GM21381 (cell line): ENCODE measurements around the gene RNF11.
"Not testable (repeated sequence)": the region's sequence is repeated elsewhere in the genome, so short reads cannot be mapped to it uniquely, and the experiment has no call there.

ENCODE experiments used
- ATAC-seq: cut with Tn5 transposase; IDR thresholded peaks from one replicate; pipeline ENCODE4 v1.9.1; 2021; ENCODE audit warnings: mild to moderate bottlenecking, moderate library complexity; ENCODE audit not compliant: unreplicated experiment

Gene RNF11

DNA sequence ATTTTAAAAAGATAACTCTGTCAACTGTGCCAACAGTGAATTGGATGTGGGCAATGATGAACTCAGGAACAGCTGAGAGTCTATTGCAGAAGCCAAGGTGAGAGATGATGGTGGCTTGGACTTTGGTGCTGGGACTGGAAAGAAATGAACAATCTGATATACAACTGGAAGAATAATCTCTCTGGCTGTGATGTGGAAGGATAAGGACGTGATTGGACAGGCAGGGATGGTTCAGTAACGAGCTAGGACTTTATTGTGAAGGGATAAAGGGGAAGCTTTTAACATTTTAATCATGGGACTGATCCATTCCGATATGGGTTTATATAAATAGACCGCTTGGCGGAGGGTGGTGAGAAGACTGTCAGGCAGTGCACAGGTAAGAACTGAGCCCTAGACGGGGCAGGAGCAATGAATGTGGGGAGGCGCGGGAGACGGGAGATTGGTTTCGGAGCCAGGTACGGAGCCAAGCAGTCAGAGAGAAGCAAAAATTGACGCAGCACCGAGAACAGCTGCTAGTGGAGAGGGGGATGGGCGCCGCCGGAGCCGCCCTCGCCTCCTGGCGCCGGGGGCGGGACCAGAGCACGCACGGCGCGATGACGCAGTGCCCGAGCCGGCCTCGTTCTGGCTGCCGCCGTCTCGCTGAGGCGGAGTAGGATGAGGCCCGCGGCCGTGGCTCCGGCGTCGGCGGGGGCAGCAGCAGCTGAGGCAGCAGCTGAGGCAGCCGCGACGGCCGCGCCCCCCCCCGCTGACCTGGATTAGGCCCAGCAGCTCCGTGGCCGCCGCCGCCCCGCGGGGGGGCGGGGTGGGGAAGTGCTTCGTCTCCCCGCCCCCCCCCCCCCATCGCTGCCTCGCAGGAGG is at the start of gene RNF11:
RNF11 (plus strand) TSS at position 601 of the 858 bp plus-strand sequence. CDS start 484 bp downstream, outside the sequence.
- peak; percentile 82 for ATAC-seq

DNA sequence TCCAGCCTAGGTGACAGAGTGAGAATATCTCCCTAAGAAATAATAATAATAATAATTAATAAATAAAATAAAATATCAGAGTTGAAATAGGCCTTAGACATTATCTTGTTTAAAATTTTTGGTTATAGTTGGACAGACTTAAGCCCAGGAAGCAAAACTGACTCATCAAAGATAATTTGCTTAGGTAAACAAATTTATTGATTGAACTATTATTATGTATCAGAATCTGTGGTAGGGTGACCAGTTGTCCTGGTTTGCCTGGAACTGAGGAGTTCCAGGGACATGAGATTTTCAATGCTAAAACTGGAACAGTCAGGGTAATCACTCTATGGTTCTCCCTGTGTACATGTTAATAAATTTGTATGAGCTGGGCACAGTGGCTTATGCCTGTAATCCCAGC is 47.8 kb upstream of the RNF11 start:
- no peak for ATAC-seq

DNA sequence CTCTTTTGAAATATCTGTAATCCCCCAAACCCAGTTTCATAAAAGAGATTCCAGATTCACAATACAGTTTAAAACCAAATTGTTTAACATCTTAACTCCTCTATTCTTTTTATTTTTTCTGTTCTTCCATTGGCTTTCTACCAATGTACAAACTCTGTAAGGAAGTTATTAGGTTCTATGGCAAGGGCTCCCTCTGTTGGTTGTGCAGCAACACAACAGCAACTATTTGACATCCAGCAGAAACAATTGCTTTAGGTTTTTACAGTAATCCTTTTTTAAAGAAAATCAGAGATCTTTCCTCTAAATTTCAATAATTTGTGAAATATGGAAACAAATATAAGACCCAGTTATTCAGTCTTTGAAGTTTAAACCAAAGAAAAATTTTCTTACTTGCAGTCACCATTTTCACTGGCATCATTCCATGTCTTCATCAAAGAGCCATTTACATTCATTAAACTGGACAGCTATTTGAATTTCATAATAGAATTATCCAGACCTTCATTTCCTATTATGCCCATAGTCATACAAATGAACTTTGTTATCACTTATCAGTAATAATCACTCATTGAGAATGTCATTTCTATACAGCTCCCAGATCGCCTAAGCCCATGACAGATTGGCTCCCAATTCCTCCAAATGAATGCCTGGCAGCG is 46.5 kb upstream of the RNF11 start:
- no peak for ATAC-seq

DNA sequence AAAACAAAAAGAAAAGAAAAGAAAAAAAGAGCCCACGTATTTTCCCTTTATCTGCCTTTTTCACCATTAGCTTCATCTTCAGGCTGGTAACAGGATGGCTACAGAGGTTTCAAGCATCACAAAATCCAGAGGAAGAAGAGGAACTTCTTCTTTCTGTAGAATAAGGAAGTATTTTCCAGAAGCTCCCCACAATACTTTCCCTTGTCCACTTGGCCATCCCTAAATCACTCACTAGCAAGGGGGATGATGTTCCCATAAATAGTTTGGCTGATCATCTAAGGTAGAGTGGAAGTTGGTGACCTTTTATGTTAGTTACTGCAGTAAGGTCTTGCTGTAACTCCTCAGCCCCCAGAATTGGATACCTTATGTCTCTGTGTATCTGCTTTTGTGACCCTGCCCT is 45.1 kb upstream of the RNF11 start:
- no peak for ATAC-seq

DNA sequence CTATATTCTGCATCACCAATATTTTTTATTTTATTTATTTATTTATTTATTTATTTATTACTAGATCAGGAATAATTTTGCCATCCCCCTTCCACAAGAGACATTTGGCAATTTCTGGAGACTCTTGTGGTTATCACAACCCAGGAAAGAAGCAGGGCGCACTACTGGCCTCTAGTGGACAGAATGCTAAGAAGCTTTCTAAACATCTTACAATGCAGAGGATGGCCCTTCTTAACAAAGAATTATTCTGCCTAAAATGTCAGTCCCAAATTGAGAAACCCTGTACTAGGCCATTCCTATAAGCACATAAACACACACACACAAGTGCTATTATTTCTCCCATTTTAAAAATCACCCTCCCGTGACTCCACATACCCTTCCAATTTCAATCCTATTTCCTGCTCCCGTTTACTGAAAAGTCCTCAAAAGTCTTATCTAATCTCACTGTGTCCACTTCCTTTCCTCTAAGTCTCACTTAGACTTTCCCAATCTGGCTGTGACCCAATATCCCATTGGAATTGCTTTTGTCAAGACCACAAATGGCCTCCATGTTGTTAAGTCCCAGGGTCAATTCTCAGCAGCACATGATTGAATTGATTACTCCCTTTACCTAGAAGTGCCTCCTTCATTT is 43.7 kb upstream of the RNF11 start:
- ATAC-seq = no peak

- ATAC-seq = no peak
Measured at GRCh38 chr1:51193564-51193963, 42.5 kb upstream of the RNF11 start.

GRCh38 chr1:51203121-51203873 is 32.8 kb upstream of the RNF11 start:
- ATAC-seq = peak; percentile 89

DNA sequence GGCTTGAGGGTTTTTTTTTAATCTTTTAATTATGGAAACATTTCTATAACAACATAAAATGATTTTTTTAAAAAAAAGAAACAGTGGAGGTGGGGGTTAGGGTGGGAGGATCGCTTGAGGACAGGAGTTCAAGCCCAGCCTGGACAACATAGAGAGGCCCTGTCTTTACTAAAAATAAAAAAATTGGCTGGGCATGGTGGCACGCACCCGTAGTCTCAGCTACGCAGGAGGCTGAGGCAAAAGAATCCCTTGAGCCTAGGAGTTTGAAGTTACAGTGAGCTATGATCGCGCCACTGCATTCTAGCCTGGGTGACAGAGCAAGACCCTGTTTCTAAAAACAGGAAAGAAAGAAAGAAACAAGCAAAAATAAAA is 32.2 kb upstream of the RNF11 start:
- no peak for ATAC-seq

- no peak for ATAC-seq
Measured at GRCh38 chr1:51210055-51210454, 26.0 kb upstream of the RNF11 start.

GRCh38 chr1:51210676-51211075 is 25.4 kb upstream of the RNF11 start:
- ATAC-seq = no peak

DNA sequence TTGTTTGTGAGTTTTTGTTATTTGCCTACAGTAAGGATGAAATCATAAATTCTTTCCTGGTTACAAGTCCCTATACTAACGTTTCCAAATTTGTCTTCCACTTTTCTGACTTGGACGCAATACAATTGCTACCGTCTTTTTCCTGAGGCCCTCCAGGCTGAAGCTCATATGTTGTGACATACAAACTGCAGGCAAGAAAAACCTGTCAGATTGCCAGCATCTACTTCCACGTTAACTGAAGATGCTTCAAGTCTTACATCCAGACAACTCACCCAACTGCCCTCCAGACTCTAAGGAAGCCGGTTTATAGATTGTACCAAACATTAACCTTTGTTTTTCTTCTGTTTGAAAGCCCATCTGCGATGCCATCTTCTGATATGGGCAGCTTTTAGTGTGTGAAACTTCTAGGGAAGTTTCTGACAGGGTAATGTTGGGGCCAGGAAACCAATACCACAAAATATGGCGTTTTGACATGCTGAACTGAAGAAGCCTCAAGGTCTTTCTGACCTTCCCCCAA is 21.4 kb upstream of the RNF11 start:
- no peak for ATAC-seq

DNA sequence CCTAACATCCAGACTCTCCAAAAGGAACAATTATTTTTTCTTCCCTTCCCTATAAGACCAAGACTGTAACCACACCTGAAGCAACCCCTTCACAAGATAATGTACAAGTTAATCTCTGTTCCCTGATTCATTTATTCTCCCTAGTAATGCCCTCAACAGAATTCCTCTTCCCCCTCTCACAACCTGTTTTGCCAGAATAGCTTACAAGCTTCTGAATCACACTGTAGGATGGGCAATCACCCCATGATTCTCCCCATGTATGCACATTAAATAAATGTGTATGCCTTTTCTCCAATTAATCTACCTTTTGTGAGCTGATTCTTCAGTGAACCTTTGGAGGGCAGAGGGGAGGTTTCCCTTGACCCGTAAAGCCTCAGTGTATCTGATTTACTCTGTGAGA is 20.9 kb upstream of the RNF11 start:
- ATAC-seq = no peak

- ATAC-seq = no peak
Measured at GRCh38 chr1:51216631-51217030, 19.4 kb upstream of the RNF11 start.

GRCh38 chr1:51217101-51217500 is 19.0 kb upstream of the RNF11 start:
- ATAC-seq = no peak

DNA sequence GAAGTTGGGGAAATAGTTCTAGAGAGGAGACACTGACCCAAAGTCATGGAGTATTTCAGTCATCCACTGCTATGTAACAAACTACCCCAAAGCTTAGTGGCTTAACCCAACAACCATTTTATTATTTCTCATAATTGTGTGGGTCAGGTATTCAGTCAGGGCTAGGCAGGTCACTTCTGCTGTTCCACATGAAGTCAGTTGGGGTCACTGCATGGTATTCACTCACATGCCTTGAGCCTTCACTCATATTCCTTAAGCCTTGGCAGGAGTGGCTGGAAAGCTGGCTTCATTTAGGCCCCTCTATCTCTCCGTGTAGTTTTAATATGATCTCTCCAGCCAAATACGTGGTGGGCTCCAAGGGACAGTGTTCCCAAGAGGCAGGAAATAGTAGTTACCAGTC is 17.5 kb upstream of the RNF11 start:
- no peak for ATAC-seq

- ATAC-seq = no peak
Measured at GRCh38 chr1:51219022-51219421, 17.1 kb upstream of the RNF11 start.

DNA sequence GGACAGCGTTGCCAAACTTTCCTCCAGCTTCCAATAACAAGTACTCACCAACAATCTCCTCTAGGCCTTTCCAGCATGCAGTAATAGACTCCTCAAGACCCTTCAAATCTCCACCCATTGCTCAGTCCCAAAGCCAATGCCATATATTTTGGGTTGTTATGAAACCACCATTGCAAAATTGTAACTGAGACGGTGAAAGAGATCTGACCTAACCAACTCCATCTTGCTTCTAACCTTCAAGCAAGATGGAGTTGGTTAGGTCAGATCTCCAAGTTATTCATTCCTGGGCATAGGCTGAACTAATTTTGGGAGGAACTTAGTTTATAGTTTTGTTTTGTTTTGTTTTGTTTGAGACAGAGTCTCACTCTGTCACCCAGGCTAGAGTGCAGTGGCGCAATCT is 14.5 kb upstream of the RNF11 start:
- not testable (repeated sequence) for ATAC-seq

DNA sequence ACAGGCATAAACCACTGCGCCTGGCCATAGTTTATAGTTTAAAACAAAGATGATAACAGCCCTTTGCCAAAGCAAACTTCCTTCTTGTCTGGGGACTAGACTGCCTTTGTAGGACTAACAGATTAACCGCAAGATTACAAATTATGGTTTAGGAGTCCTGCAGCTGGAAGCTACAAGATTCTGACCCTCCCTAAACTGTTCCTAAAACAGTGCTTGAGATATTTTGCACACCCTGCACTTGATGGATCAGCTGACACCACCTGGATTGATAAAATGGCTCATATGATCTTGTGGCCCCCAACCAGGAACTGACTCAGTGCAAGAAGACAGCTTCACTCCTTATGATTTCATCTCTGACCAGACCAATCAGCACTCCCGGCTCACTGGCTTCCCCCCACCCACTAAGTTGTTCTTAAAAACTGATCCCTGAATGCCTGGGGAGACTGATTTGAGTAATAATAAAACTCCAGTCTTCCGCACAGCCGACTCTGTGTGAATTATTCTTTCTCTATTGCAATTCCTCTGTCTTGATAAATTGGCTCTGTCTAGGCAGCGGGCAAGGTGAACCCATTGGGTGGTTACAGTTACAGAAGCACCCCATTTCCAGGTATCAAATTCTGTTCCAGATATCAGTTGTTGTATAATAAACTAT is 13.8 kb upstream of the RNF11 start:
- no peak for ATAC-seq

DNA sequence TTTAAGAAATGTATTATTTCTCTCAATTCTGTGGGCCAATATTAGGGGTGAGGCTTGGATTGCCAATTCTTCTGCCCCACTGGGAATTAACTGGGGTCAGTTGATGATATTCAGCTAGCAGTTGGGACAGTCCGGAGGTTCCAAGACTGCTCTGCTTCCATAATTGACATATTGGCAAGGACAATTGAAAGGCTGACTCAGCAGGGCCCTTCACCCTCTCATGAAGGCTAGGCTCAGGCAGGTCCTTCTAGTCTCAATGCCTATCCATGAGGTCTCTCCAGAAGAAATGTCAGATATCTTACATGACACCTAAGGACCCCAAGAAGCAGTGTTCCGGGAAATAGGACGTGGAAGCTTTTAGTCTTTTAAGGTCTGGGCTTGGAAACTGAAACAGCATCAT is 13.3 kb upstream of the RNF11 start:
- ATAC-seq = no peak

DNA sequence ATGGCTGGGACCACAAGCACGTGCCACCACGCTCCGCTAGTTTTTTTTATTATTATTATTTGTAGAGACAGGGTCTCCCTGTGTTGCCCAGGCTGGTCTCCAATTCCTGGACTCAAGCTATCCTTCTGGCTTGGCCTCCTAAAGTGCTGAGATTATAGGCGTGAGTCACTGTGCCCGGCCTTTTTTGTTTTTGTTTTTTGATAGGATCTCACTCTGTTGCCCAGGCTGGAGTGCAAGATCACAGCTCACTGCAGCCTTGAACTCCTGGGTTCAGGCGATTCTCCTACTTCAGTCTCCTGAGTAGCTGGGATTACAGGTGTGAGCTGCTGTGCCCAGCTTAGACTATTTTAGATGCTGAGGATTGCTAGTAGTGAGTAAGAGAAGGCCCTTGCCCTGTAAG is 11.8 kb upstream of the RNF11 start:
- no peak for ATAC-seq
